HEK293 (cell line): ENCODE results near the gene KIFC1.

ENCODE experiments used
- BCL11A ChIP-seq: fragments of 450-650 bp; formaldehyde crosslinking; IDR thresholded peaks from 2 replicates; pipeline ENCODE4 v1.5.1; 2016; ENCODE audit warnings: low read depth, missing biosample characterization, missing genetic modification characterization
- BCL11B ChIP-seq: fragments of 450-650 bp; formaldehyde crosslinking; IDR thresholded peaks from 2 replicates; pipeline ENCODE4 v1.5.1; 2016; ENCODE audit warnings: low read depth, missing biosample characterization, missing genetic modification characterization
- GFI1B ChIP-seq: fragments of 450-650 bp; formaldehyde crosslinking; IDR thresholded peaks from 2 replicates; pipeline ENCODE4 v1.5.1; 2016; ENCODE audit warnings: missing biosample characterization, missing genetic modification characterization
- GLI4 ChIP-seq: fragments of 450-650 bp; formaldehyde crosslinking; IDR thresholded peaks from 2 replicates; pipeline ENCODE4 v1.5.1; 2016; ENCODE audit warnings: missing biosample characterization, missing genetic modification characterization
- KLF1 ChIP-seq: fragments of 450-650 bp; formaldehyde crosslinking; IDR thresholded peaks from 2 replicates; pipeline ENCODE4 v1.5.1; 2016; ENCODE audit warnings: missing biosample characterization, missing genetic modification characterization
- KLF16 ChIP-seq: fragments of 450-650 bp; formaldehyde crosslinking; IDR thresholded peaks from 2 replicates; pipeline ENCODE4 v1.5.1; 2017; ENCODE audit warnings: missing biosample characterization, missing genetic modification characterization
- MZF1 ChIP-seq: fragments of 450-650 bp; formaldehyde crosslinking; IDR thresholded peaks from 2 replicates; pipeline ENCODE4 v1.5.1; 2017; ENCODE audit warnings: missing biosample characterization, missing genetic modification characterization, borderline replicate concordance
- REST ChIP-seq: fragments of 450-650 bp; formaldehyde crosslinking; IDR thresholded peaks from 2 replicates; pipeline ENCODE4 v1.5.1; 2016; ENCODE audit warnings: missing biosample characterization, missing genetic modification characterization
- SCRT2 ChIP-seq: fragments of 450-650 bp; formaldehyde crosslinking; IDR thresholded peaks from 2 replicates; pipeline ENCODE4 v1.5.1; 2016; ENCODE audit warnings: missing biosample characterization, missing genetic modification characterization
- SP3 ChIP-seq: fragments of 450-650 bp; formaldehyde crosslinking; IDR thresholded peaks from 2 replicates; pipeline ENCODE4 v1.5.1; 2016; ENCODE audit warnings: missing biosample characterization, missing genetic modification characterization
- ZFP37 ChIP-seq: fragments of 450-650 bp; formaldehyde crosslinking; IDR thresholded peaks from 2 replicates; pipeline ENCODE4 v1.5.1; 2016; ENCODE audit warnings: missing biosample characterization, missing genetic modification characterization
- ZNF132 ChIP-seq: fragments of 450-650 bp; formaldehyde crosslinking; IDR thresholded peaks from 2 replicates; pipeline ENCODE4 v1.5.1; 2017; ENCODE audit warnings: missing biosample characterization, missing genetic modification characterization, borderline replicate concordance
- ZNF324 ChIP-seq: fragments of 450-650 bp; formaldehyde crosslinking; IDR thresholded peaks from 2 replicates; pipeline ENCODE4 v1.5.1; 2016; ENCODE audit warnings: missing biosample characterization, missing genetic modification characterization
- ZNF473 ChIP-seq: fragments of 450-650 bp; formaldehyde crosslinking; IDR thresholded peaks from 2 replicates; pipeline ENCODE4 v1.5.1; 2017; ENCODE audit warnings: missing biosample characterization, missing genetic modification characterization
- ZNF501 ChIP-seq: fragments of 450-650 bp; formaldehyde crosslinking; IDR thresholded peaks from 2 replicates; pipeline ENCODE4 v1.5.1; 2016; ENCODE audit warnings: missing biosample characterization, missing genetic modification characterization
- ZNF571 ChIP-seq: fragments of 450-650 bp; formaldehyde crosslinking; IDR thresholded peaks from 2 replicates; pipeline ENCODE4 v1.5.0; 2017; ENCODE audit warnings: missing biosample characterization, missing genetic modification characterization
- ZNF624 ChIP-seq: fragments of 450-650 bp; formaldehyde crosslinking; IDR thresholded peaks from 2 replicates; pipeline ENCODE4 v1.5.1; 2017; ENCODE audit warnings: missing biosample characterization, missing genetic modification characterization
- ZNF677 ChIP-seq: fragments of 450-650 bp; IDR thresholded peaks from 2 replicates; pipeline ENCODE4 v1.5.0; 2018; ENCODE audit warnings: missing biosample characterization, mild to moderate bottlenecking, missing genetic modification characterization, moderate library complexity
- TF ChIP-seq, protein P1 (sequence below): fragments of 450-650 bp; formaldehyde crosslinking; IDR thresholded peaks from 2 replicates; pipeline ENCODE4 v1.5.1; 2016; ENCODE audit warnings: missing biosample characterization, missing genetic modification characterization, borderline replicate concordance
- TF ChIP-seq, protein P2 (sequence below): fragments of 450-650 bp; formaldehyde crosslinking; IDR thresholded peaks from 2 replicates; pipeline ENCODE4 v1.5.1; 2016; ENCODE audit warnings: missing biosample characterization, missing genetic modification characterization
- TF ChIP-seq, protein P3 (sequence below): fragments of 450-650 bp; formaldehyde crosslinking; IDR thresholded peaks from 2 replicates; pipeline ENCODE4 v1.5.1; 2016; ENCODE audit warnings: missing biosample characterization, missing genetic modification characterization
- TF ChIP-seq, protein P4 (sequence below): fragments of 450-650 bp; formaldehyde crosslinking; IDR thresholded peaks from 2 replicates; pipeline ENCODE4 v1.5.1; 2016; ENCODE audit warnings: missing biosample characterization, missing genetic modification characterization

The KIFC1 gene

GRCh38 chr6:33391922-33392594 is 435 bp downstream of the KIFC1 start (continued):
- TF ChIP-seq REST (no peak), ZNF624 (tag by site-specific recombination) (no peak), BCL11A (tag by site-specific recombination) (0 out of 2 replicates have a peak, but pooled peaks have one; percentile 5), SCRT2 (tag by site-specific recombination) (no peak), BCL11B (peak; percentile 29; the same call in 1 of the 2 replicates), KLF1 (tag by site-specific recombination) (no peak), ZNF677 (tag by site-specific recombination) (no peak), ZNF501 (tag by site-specific recombination) (peak; percentile 94), ZNF571 (tag by site-specific recombination) (no peak), MZF1 (no peak), GFI1B (tag by site-specific recombination) (no peak; the same call in 1 of the 2 replicates), KLF16 (tag by site-specific recombination) (no peak; the same call in 1 of the 2 replicates), ZNF324 (peak; percentile 75; the same call in 1 of the 2 replicates), ZFP37 (tag by site-specific recombination) (peak; percentile 87), SP3 (tag by site-specific recombination) (no peak), GLI4 (tag by site-specific recombination) (0 out of 2 replicates have a peak, but pooled peaks have one; percentile 52), ZNF473 (no peak), ZNF132 (no peak)
- TF ChIP-seq, protein P1, sequence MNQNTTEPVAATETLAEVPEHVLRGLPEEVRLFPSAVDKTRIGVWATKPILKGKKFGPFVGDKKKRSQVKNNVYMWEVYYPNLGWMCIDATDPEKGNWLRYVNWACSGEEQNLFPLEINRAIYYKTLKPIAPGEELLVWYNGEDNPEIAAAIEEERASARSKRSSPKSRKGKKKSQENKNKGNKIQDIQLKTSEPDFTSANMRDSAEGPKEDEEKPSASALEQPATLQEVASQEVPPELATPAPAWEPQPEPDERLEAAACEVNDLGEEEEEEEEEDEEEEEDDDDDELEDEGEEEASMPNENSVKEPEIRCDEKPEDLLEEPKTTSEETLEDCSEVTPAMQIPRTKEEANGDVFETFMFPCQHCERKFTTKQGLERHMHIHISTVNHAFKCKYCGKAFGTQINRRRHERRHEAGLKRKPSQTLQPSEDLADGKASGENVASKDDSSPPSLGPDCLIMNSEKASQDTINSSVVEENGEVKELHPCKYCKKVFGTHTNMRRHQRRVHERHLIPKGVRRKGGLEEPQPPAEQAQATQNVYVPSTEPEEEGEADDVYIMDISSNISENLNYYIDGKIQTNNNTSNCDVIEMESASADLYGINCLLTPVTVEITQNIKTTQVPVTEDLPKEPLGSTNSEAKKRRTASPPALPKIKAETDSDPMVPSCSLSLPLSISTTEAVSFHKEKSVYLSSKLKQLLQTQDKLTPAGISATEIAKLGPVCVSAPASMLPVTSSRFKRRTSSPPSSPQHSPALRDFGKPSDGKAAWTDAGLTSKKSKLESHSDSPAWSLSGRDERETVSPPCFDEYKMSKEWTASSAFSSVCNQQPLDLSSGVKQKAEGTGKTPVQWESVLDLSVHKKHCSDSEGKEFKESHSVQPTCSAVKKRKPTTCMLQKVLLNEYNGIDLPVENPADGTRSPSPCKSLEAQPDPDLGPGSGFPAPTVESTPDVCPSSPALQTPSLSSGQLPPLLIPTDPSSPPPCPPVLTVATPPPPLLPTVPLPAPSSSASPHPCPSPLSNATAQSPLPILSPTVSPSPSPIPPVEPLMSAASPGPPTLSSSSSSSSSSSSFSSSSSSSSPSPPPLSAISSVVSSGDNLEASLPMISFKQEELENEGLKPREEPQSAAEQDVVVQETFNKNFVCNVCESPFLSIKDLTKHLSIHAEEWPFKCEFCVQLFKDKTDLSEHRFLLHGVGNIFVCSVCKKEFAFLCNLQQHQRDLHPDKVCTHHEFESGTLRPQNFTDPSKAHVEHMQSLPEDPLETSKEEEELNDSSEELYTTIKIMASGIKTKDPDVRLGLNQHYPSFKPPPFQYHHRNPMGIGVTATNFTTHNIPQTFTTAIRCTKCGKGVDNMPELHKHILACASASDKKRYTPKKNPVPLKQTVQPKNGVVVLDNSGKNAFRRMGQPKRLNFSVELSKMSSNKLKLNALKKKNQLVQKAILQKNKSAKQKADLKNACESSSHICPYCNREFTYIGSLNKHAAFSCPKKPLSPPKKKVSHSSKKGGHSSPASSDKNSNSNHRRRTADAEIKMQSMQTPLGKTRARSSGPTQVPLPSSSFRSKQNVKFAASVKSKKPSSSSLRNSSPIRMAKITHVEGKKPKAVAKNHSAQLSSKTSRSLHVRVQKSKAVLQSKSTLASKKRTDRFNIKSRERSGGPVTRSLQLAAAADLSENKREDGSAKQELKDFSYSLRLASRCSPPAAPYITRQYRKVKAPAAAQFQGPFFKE (tag by site-specific recombination) = no peak
- TF ChIP-seq, protein P2, sequence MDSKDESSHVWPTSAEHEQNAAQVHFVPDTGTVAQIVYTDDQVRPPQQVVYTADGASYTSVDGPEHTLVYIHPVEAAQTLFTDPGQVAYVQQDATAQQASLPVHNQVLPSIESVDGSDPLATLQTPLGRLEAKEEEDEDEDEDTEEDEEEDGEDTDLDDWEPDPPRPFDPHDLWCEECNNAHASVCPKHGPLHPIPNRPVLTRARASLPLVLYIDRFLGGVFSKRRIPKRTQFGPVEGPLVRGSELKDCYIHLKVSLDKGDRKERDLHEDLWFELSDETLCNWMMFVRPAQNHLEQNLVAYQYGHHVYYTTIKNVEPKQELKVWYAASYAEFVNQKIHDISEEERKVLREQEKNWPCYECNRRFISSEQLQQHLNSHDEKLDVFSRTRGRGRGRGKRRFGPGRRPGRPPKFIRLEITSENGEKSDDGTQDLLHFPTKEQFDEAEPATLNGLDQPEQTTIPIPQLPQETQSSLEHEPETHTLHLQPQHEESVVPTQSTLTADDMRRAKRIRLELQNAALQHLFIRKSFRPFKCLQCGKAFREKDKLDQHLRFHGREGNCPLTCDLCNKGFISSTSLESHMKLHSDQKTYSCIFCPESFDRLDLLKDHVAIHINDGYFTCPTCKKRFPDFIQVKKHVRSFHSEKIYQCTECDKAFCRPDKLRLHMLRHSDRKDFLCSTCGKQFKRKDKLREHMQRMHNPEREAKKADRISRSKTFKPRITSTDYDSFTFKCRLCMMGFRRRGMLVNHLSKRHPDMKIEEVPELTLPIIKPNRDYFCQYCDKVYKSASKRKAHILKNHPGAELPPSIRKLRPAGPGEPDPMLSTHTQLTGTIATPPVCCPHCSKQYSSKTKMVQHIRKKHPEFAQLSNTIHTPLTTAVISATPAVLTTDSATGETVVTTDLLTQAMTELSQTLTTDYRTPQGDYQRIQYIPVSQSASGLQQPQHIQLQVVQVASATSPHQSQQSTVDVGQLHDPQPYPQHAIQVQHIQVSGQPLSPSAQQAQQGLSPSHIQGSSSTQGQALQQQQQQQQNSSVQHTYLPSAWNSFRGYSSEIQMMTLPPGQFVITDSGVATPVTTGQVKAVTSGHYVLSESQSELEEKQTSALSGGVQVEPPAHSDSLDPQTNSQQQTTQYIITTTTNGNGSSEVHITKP (tag by site-specific recombination) = no peak; the same call in 1 of the 2 replicates
- TF ChIP-seq, protein P3, sequence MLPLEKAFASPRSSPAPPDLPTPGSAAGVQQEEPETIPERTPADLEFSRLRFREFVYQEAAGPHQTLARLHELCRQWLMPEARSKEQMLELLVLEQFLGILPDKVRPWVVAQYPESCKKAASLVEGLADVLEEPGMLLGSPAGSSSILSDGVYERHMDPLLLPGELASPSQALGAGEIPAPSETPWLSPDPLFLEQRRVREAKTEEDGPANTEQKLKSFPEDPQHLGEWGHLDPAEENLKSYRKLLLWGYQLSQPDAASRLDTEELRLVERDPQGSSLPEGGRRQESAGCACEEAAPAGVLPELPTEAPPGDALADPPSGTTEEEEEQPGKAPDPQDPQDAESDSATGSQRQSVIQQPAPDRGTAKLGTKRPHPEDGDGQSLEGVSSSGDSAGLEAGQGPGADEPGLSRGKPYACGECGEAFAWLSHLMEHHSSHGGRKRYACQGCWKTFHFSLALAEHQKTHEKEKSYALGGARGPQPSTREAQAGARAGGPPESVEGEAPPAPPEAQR = no peak
- TF ChIP-seq, protein P4, sequence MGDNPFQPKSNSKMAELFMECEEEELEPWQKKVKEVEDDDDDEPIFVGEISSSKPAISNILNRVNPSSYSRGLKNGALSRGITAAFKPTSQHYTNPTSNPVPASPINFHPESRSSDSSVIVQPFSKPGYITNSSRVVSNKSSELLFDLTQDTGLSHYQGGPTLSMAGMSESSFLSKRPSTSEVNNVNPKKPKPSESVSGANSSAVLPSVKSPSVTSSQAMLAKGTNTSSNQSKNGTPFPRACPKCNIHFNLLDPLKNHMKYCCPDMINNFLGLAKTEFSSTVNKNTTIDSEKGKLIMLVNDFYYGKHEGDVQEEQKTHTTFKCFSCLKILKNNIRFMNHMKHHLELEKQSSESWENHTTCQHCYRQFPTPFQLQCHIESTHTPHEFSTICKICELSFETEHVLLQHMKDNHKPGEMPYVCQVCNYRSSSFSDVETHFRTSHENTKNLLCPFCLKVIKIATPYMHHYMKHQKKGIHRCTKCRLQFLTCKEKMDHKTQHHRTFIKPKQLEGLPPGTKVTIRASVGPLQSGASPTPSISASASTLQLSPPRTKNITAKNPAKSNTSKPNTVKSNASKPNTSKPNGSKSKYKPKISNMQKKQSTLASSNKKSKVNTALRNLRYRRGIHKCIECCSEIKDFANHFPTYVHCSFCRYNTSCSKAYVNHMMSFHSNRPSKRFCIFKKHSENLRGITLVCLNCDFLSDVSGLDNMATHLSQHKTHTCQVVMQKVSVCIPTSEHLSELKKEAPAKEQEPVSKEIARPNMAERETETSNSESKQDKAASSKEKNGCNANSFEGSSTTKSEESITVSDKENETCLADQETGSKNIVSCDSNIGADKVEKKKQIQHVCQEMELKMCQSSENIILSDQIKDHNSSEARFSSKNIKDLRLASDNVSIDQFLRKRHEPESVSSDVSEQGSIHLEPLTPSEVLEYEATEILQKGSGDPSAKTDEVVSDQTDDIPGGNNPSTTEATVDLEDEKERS (tag by site-specific recombination) = no peak
